CD4-positive, alpha-beta T cell treated with Interferon alpha-2 for 1 hour (primary cell): ENCODE results near the gene BABAM2.
"Not testable (repeated sequence)": the region's sequence is repeated elsewhere in the genome, so short reads cannot be mapped to it uniquely, and the experiment has no call there.

Experiments used
- DNase-seq, 2 donors: peaks; one replicate each; pipeline ENCODE4 v3.0.0-alpha.2; 2020 to 2022

The BABAM2 gene

GRCh38 chr2:27988306-27988705 lies 97.8 kb downstream of the BABAM2 start:
- DNase-seq, result no peak

GRCh38 chr2:27988718-27989117 lies 98.2 kb downstream of the BABAM2 start:
- DNase-seq, result peak in 1 of 2 donors; percentile 50

GRCh38 chr2:27989149-27989548 lies 98.6 kb downstream of the BABAM2 start:
- no peak for DNase-seq

- DNase-seq, result no peak
Measured at GRCh38 chr2:27990030-27990590, 99.6 kb downstream of the BABAM2 start.

GRCh38 chr2:27991146-27991545 lies 100.6 kb downstream of the BABAM2 start:
- DNase-seq, result no peak

GRCh38 chr2:27992787-27993401 lies 102.4 kb downstream of the BABAM2 start:
- DNase-seq, result no peak

GRCh38 chr2:27993402-27993787 lies 102.9 kb downstream of the BABAM2 start:
- DNase-seq, result no peak

- no peak for DNase-seq
Measured at GRCh38 chr2:27993950-27994728, 103.6 kb downstream of the BABAM2 start.

GRCh38 chr2:27996156-27996922 lies 105.8 kb downstream of the BABAM2 start:
- DNase-seq, result no peak

GRCh38 chr2:28000287-28000686 lies 109.8 kb downstream of the BABAM2 start:
- no peak for DNase-seq

GRCh38 chr2:28002181-28002580 lies 111.7 kb downstream of the BABAM2 start:
- no peak for DNase-seq

- no peak for DNase-seq
Measured at GRCh38 chr2:28004086-28004485, 113.6 kb downstream of the BABAM2 start.

GRCh38 chr2:28009732-28010131 lies 119.2 kb downstream of the BABAM2 start:
- DNase-seq, result no peak

- no peak for DNase-seq
Measured at GRCh38 chr2:28011322-28011737, 120.8 kb downstream of the BABAM2 start.

- not testable (repeated sequence) for DNase-seq
Measured at GRCh38 chr2:28018474-28018873, 127.9 kb downstream of the BABAM2 start.

- DNase-seq, result not testable (repeated sequence)
Measured at GRCh38 chr2:28019521-28019920, 129.0 kb downstream of the BABAM2 start.

- DNase-seq, result no peak
Measured at GRCh38 chr2:28021898-28022297, 131.4 kb downstream of the BABAM2 start.

GRCh38 chr2:28025123-28025522 lies 134.6 kb downstream of the BABAM2 start:
- no peak for DNase-seq

GRCh38 chr2:28026230-28026629 lies 135.7 kb downstream of the BABAM2 start:
- DNase-seq, result not testable (repeated sequence)

GRCh38 chr2:28028025-28028424 lies 137.5 kb downstream of the BABAM2 start:
- no peak for DNase-seq

GRCh38 chr2:28030600-28030999 lies 140.1 kb downstream of the BABAM2 start:
- DNase-seq, result no peak

GRCh38 chr2:28032816-28033215 lies 142.3 kb downstream of the BABAM2 start:
- no peak for DNase-seq

GRCh38 chr2:28034696-28035095 lies 144.2 kb downstream of the BABAM2 start:
- DNase-seq, result no peak
